GM12878 (cell line): ENCODE data around the gene CLDN7. TPM values are rescaled to one million over a fixed set of nuclear protein-coding genes. Genes with fewer than 3 reads are reported as not detected.

Source experiments
- ATF2 ChIP-seq: IDR thresholded peaks from 2 replicates; pipeline ENCODE4 v1.6.1; 2012; ENCODE audit warnings: low read length, inconsistent platforms
- ATF7 ChIP-seq: fragments of 450-650 bp; IDR thresholded peaks from 2 replicates; pipeline ENCODE4 v1.6.1; 2016; ENCODE audit warnings: low read depth, mild to moderate bottlenecking
- BCL3 ChIP-seq: IDR thresholded peaks from 2 replicates; pipeline ENCODE4 v1.6.1; 2011; ENCODE audit warnings: borderline replicate concordance, low read depth, mild to moderate bottlenecking, moderate library complexity, low read length; ENCODE audit not compliant: insufficient read depth, poor library complexity, severe bottlenecking
- CEBPB ChIP-seq, 2 experiments: fragments of 150-350 bp in 1 of 2; IDR thresholded peaks; 2 replicates each; pipeline ENCODE4 v1.6.1; 2012 to 2014; ENCODE audit warnings: low read depth in 2 of 2, low read length in 2 of 2, borderline replicate concordance in 1 of 2, inconsistent platforms in 1 of 2
- CREM ChIP-seq: IDR thresholded peaks from 2 replicates; pipeline ENCODE4 v1.6.1; 2014; ENCODE audit warnings: antibody characterized with exemption, low read depth
- E4F1 ChIP-seq: fragments of 450-650 bp; IDR thresholded peaks from 2 replicates; pipeline ENCODE4 v1.6.1; 2018; ENCODE audit warnings: borderline replicate concordance, mild to moderate bottlenecking; ENCODE audit not compliant: partially characterized antibody
- EED ChIP-seq: sonication (generic); IDR thresholded peaks from 2 replicates; pipeline ENCODE4 v1.6.1; 2016; ENCODE audit warnings: antibody characterized with exemption, low read depth
- EGR1 ChIP-seq, 2 experiments: IDR thresholded peaks; 1 replicate in 1 of 2; 2 replicates in 1 of 2; pipeline ENCODE4 v1.6.1; 2011 to 2012; ENCODE audit warnings: low read depth in 2 of 2, low read length in 2 of 2, borderline replicate concordance in 1 of 2, mild to moderate bottlenecking in 1 of 2, moderate library complexity in 1 of 2
- ELK1 ChIP-seq: IDR thresholded peaks from 2 replicates; pipeline ENCODE4 v1.6.1; 2012; ENCODE audit warnings: low read depth, low read length, improper control_type of control experiment
- HDAC6 ChIP-seq: fragments of 200-600 bp; sonication (generic); IDR thresholded peaks from one replicate; pipeline ENCODE4 v1.8.0; 2017; ENCODE audit warnings: antibody characterized with exemption; ENCODE audit not compliant: unreplicated experiment
- JUND ChIP-seq: IDR thresholded peaks from 2 replicates; pipeline ENCODE4 v1.6.1; 2012; ENCODE audit warnings: low read depth, mild to moderate bottlenecking, low read length, improper control_type of control experiment, moderate library complexity
- LARP7 ChIP-seq: fragments of 450-650 bp; IDR thresholded peaks from 2 replicates; pipeline ENCODE4 v1.6.1; 2017; ENCODE audit warnings: mild to moderate bottlenecking
- MYC ChIP-seq: IDR thresholded peaks from 2 replicates; pipeline ENCODE4 v1.6.1; 2011; ENCODE audit warnings: mild to moderate bottlenecking, low read length, moderate library complexity, inconsistent platforms; ENCODE audit not compliant: insufficient read depth, insufficient replicate concordance, insufficient read length, severe bottlenecking
- NFYA ChIP-seq: IDR thresholded peaks from 2 replicates; pipeline ENCODE4 v1.6.1; 2011; ENCODE audit warnings: low read depth, mild to moderate bottlenecking, low read length, improper control_type of control experiment, borderline replicate concordance
- PAX5 ChIP-seq: IDR thresholded peaks from 2 replicates; pipeline ENCODE4 v1.6.1; 2011; ENCODE audit warnings: low read depth, low read length, borderline replicate concordance
- SREBF2 ChIP-seq: IDR thresholded peaks from 2 replicates; pipeline ENCODE4 v1.6.1; 2012; ENCODE audit warnings: mild to moderate bottlenecking, low read length
- TCF7 ChIP-seq: IDR thresholded peaks from 2 replicates; pipeline ENCODE4 v1.6.1; 2014; ENCODE audit warnings: antibody characterized with exemption, borderline replicate concordance
- polyA plus RNA-seq, 11 experiments: library from polyadenylated mRNA; depleted of rRNA in 4 of 11; unstranded in 6 of 11; stranded (reverse) in 5 of 11; fragments of >200 nt; fragmentation: Nextera tagmentation in 4 of 11; fragmentation: Illumina TruSeq in 1 of 11; extraction: Ambion mirVana in 4 of 11; extraction: Trizol in 1 of 11; gene quantifications; 1 replicate in 1 of 11; 2 replicates in 10 of 11; pipeline versions ENCODE4 v1.2.1 to v1.2.3, GENCODE V29; 2011 to 2016; ENCODE audit warnings: inconsistent platforms in 2 of 11, missing spikeins in 2 of 11, low read depth in 1 of 11
- total RNA-seq, 4 experiments: library from RNA; depleted of rRNA in 3 of 4; stranded (reverse); fragments of >200 nt in 3 of 4; fragmentation: Illumina TruSeq in 1 of 4; extraction: Trizol in 1 of 4; gene quantifications; 2 replicates each; pipeline versions ENCODE4 v1.2.1 to v1.2.3, GENCODE V29; 2013 to 2021
- TF ChIP-seq, protein P1 (sequence below): IDR thresholded peaks from 2 replicates; pipeline ENCODE4 v1.6.1; 2011; ENCODE audit warnings: low read depth, mild to moderate bottlenecking, low read length, moderate library complexity, borderline replicate concordance; ENCODE audit errors: extremely low read depth

The CLDN7 gene
- total and polyA plus RNA-seq, 10 of the 15 experiments (the other 5 are each of a cell fraction or from before 2014, with no cell fraction given) = 0.19 to 1.3 (median 0.36) TPM; not detected in 5

GRCh38 chr17:7252176-7253043 is 9.9 kb downstream of the CLDN7 start, which contains the start of gene ELP5 (continued):
- TF ChIP-seq CREM = peak; percentile 98
- TF ChIP-seq EGR1 (IDR thresholded peaks at IDR 0.05; ENCODE audit: borderline replicate concordance in 1 of 2, low read depth in 2 of 2, low read length in 2 of 2) = peak; percentile 86 to 99
- no peak for TF ChIP-seq CEBPB (IDR thresholded peaks at IDR 0.05; ENCODE audit: borderline replicate concordance in 1 of 2, low read depth in 2 of 2, low read length in 2 of 2)
- TF ChIP-seq SREBF2 = no peak
- TF ChIP-seq, protein P1, sequence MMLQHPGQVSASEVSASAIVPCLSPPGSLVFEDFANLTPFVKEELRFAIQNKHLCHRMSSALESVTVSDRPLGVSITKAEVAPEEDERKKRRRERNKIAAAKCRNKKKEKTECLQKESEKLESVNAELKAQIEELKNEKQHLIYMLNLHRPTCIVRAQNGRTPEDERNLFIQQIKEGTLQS = peak; percentile 46; the same call in 1 of the 2 replicates
- TF ChIP-seq E4F1 = peak; percentile 16
- TF ChIP-seq ATF7 = peak; percentile 99
- TF ChIP-seq ELK1 = no peak; the same call in 1 of the 2 replicates
- no peak for TF ChIP-seq BCL3
- peak; percentile 91 for TF ChIP-seq ATF2
- TF ChIP-seq HDAC6 = no peak
- peak; percentile 28 for TF ChIP-seq MYC
- TF ChIP-seq LARP7 = peak; percentile 88; the same call in 1 of the 2 replicates
- no peak for TF ChIP-seq TCF7
- no peak for TF ChIP-seq NFYA
- peak; percentile 8; the same call in 1 of the 2 replicates for TF ChIP-seq PAX5
- peak; percentile 75; the same call in 1 of the 2 replicates for TF ChIP-seq JUND
- TF ChIP-seq EED = 0 out of 2 replicates have a peak, but pooled peaks have one; percentile 14
